HEK293 (cell line): Measurements from ENCODE around the gene ZIC4.

ENCODE experiments used
- CTCF ChIA-PET: fragments of 350-600 bp; formaldehyde crosslinking; extraction: SDS; loops from one replicate; lab custom pipeline; 2021; ENCODE audit warnings: antibody characterized with exemption; lab: Yijun Ruan, JAX
- POLR2A ChIA-PET: fragments of 300-600 bp; formaldehyde crosslinking; extraction: SDS; loops from one replicate; lab custom pipeline; 2020; ENCODE audit warnings: antibody characterized with exemption, inconsistent platforms; lab: Yijun Ruan, JAX
- H3K27ac ChIP-seq: fragments of 200-500 bp; sonication (Bioruptor generic); 2 replicates; pipeline ENCODE4 v1.5.1; 2014; ENCODE audit warnings: low read depth, low read length, control low read depth, inconsistent platforms; ENCODE audit errors: extremely low read depth
- H3K36me3 ChIP-seq, 2 experiments: fragments of 200-500 bp in 1 of 2; sonication (Bioruptor generic) in 1 of 2; 1 replicate in 1 of 2; 2 replicates in 1 of 2; pipeline ENCODE4 v1.5.1; 2014 to 2017; ENCODE audit warnings: inconsistent platforms in 2 of 2, low read length in 2 of 2; ENCODE audit not compliant: control insufficient read depth in 2 of 2, insufficient read depth in 1 of 2
- H3K4me1 ChIP-seq: fragments of 200-500 bp; sonication (Bioruptor generic); 2 replicates; pipeline ENCODE4 v1.5.1; 2014; ENCODE audit warnings: mild to moderate bottlenecking, low read length, inconsistent platforms; ENCODE audit not compliant: control insufficient read depth, insufficient read depth
- H3K4me3 ChIP-seq: 2 replicates; pipeline ENCODE4 v1.5.1; 2011; ENCODE audit warnings: low read depth, mild to moderate bottlenecking, control low read depth, low read length, moderate library complexity
- H3K9me3 ChIP-seq: fragments of 200-500 bp; sonication (Bioruptor generic); 2 replicates; pipeline ENCODE4 v1.5.1; 2014; ENCODE audit warnings: low read depth, low read length, inconsistent platforms; ENCODE audit not compliant: control insufficient read depth, insufficient read depth
- FEZF1 ChIP-seq: fragments of 450-650 bp; formaldehyde crosslinking; IDR thresholded peaks from 2 replicates; pipeline ENCODE4 v1.5.1; 2016; ENCODE audit warnings: missing biosample characterization, missing genetic modification characterization
- KLF7 ChIP-seq: fragments of 450-650 bp; formaldehyde crosslinking; IDR thresholded peaks from 2 replicates; pipeline ENCODE4 v1.5.1; 2016; ENCODE audit warnings: missing biosample characterization, missing genetic modification characterization, borderline replicate concordance
- TRIM28 ChIP-seq: IDR thresholded peaks from 2 replicates; pipeline ENCODE4 v1.6.1; 2011; ENCODE audit warnings: low read length, control low read depth, borderline replicate concordance
- ZBTB1 ChIP-seq: fragments of 450-650 bp; formaldehyde crosslinking; IDR thresholded peaks from 2 replicates; pipeline ENCODE4 v1.5.1; 2016; ENCODE audit warnings: missing biosample characterization, missing genetic modification characterization
- ZBTB17 ChIP-seq: fragments of 450-650 bp; formaldehyde crosslinking; IDR thresholded peaks from 2 replicates; pipeline ENCODE4 v1.5.1; 2016; ENCODE audit warnings: missing biosample characterization, missing genetic modification characterization
- ZFP37 ChIP-seq: fragments of 450-650 bp; formaldehyde crosslinking; IDR thresholded peaks from 2 replicates; pipeline ENCODE4 v1.5.1; 2016; ENCODE audit warnings: missing biosample characterization, missing genetic modification characterization
- ZNF155 ChIP-seq: fragments of 450-650 bp; formaldehyde crosslinking; IDR thresholded peaks from 2 replicates; pipeline ENCODE4 v1.5.1; 2016; ENCODE audit warnings: missing biosample characterization, missing genetic modification characterization
- ZNF221 ChIP-seq: fragments of 450-650 bp; formaldehyde crosslinking; IDR thresholded peaks from 2 replicates; pipeline ENCODE4 v1.5.1; 2017; ENCODE audit warnings: missing biosample characterization, missing genetic modification characterization, borderline replicate concordance
- ZNF311 ChIP-seq: fragments of 450-650 bp; formaldehyde crosslinking; IDR thresholded peaks from 2 replicates; pipeline ENCODE4 v1.5.1; 2017; ENCODE audit warnings: missing biosample characterization, missing genetic modification characterization, borderline replicate concordance
- ZNF341 ChIP-seq: fragments of 450-650 bp; formaldehyde crosslinking; IDR thresholded peaks from 2 replicates; pipeline ENCODE4; 2016; ENCODE audit warnings: low read depth, missing biosample characterization, missing genetic modification characterization
- ZNF391 ChIP-seq: fragments of 450-650 bp; formaldehyde crosslinking; IDR thresholded peaks from 2 replicates; pipeline ENCODE4 v1.5.1; 2016; ENCODE audit warnings: low read depth, missing biosample characterization, missing genetic modification characterization, borderline replicate concordance
- ZNF404 ChIP-seq: fragments of 450-650 bp; formaldehyde crosslinking; IDR thresholded peaks from 2 replicates; pipeline ENCODE4 v1.5.1; 2017; ENCODE audit warnings: missing biosample characterization, missing genetic modification characterization
- ZNF785 ChIP-seq: fragments of 450-650 bp; formaldehyde crosslinking; IDR thresholded peaks from 2 replicates; pipeline ENCODE4 v1.5.1; 2016; ENCODE audit warnings: missing biosample characterization, missing genetic modification characterization
- ZNF830 ChIP-seq: fragments of 450-650 bp; IDR thresholded peaks from 2 replicates; pipeline ENCODE4 v1.5.0; 2018; ENCODE audit warnings: missing biosample characterization, missing genetic modification characterization, low read depth, mild to moderate bottlenecking, moderate library complexity
- ZNF837 ChIP-seq: fragments of 450-650 bp; formaldehyde crosslinking; IDR thresholded peaks from 2 replicates; pipeline ENCODE4 v1.5.1; 2016; ENCODE audit warnings: missing biosample characterization, missing genetic modification characterization
- TF ChIP-seq, protein P1 (sequence below): fragments of 450-650 bp; formaldehyde crosslinking; conservative IDR thresholded peaks from 2 replicates; pipeline ENCODE4 v1.5.1; 2016; ENCODE audit warnings: low read depth, missing biosample characterization, missing genetic modification characterization
- TF ChIP-seq, protein P2 (sequence below): fragments of 450-650 bp; formaldehyde crosslinking; IDR thresholded peaks from 2 replicates; pipeline ENCODE4 v1.5.0; 2017; ENCODE audit warnings: missing biosample characterization, missing genetic modification characterization, borderline replicate concordance
- TF ChIP-seq, protein P3 (sequence below): fragments of 450-650 bp; formaldehyde crosslinking; IDR thresholded peaks from 2 replicates; pipeline ENCODE4 v1.5.1; 2017; ENCODE audit warnings: missing biosample characterization, missing genetic modification characterization
- TF ChIP-seq, protein P4 (sequence below): IDR thresholded peaks from 2 replicates; pipeline ENCODE4 v1.6.1; 2011; ENCODE audit warnings: mild to moderate bottlenecking, low read depth, low read length, borderline replicate concordance
- TF ChIP-seq, protein P5 (sequence below): fragments of 450-650 bp; formaldehyde crosslinking; conservative IDR thresholded peaks from 2 replicates; pipeline ENCODE4 v1.5.1; 2016; ENCODE audit warnings: low read depth, missing biosample characterization, missing genetic modification characterization

Gene ZIC4

DNA sequence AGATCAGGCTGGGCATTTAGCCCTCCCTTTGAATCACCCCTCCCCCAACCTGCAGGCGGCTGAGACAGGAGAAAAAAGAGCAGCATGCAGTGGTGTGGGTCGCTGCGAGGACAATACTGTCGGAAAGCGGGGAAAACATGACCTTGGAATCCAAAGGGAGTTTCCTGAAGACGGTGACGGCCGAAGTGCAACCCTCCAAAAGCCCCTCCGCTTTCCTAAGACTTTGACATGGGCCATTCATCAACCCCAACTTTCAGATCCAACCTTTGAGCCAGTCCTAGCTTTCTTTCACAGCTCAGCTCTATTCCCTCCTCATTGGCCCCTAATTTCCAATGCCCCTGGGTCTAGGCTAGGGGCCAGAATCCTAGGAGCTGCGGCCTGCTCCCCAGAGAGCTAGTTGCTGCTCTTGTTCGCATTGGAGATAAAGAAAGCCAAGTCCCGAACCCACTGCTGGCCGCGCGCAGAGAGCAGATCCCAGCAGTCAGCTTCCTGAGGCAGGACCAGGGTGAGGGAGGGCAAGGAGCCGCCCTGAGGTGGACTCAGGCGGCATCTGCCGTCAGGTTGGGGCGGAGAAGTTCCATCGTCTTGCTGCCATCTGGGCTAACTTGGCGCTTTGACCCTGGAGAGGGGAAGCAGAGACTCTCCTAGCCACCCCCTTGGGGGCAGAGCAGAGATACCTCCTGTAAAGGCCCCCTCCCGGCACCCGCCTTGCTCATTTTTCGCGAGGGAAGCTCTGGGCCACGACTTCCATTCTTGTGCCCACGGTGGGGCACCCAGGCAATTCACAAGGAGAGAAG, 914 bp downstream of the ZIC4 start (continued):
- TF ChIP-seq, protein P1, sequence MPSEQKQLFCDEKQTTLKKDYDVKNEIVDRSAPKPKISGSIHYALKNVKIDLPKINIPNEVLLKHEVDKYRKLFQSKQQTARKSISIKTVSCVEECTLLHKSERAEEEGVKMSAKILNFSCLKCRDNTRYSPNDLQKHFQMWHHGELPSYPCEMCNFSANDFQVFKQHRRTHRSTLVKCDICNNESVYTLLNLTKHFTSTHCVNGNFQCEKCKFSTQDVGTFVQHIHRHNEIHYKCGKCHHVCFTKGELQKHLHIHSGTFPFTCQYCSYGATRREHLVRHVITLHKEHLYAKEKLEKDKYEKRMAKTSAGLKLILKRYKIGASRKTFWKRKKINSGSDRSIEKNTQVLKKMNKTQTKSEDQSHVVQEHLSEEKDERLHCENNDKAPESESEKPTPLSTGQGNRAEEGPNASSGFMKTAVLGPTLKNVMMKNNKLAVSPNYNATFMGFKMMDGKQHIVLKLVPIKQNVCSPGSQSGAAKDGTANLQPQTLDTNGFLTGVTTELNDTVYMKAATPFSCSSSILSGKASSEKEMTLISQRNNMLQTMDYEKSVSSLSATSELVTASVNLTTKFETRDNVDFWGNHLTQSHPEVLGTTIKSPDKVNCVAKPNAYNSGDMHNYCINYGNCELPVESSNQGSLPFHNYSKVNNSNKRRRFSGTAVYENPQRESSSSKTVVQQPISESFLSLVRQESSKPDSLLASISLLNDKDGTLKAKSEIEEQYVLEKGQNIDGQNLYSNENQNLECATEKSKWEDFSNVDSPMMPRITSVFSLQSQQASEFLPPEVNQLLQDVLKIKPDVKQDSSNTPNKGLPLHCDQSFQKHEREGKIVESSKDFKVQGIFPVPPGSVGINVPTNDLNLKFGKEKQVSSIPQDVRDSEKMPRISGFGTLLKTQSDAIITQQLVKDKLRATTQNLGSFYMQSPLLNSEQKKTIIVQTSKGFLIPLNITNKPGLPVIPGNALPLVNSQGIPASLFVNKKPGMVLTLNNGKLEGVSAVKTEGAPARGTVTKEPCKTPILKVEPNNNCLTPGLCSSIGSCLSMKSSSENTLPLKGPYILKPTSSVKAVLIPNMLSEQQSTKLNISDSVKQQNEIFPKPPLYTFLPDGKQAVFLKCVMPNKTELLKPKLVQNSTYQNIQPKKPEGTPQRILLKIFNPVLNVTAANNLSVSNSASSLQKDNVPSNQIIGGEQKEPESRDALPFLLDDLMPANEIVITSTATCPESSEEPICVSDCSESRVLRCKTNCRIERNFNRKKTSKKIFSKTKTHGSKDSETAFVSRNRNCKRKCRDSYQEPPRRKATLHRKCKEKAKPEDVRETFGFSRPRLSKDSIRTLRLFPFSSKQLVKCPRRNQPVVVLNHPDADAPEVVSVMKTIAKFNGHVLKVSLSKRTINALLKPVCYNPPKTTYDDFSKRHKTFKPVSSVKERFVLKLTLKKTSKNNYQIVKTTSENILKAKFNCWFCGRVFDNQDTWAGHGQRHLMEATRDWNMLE (tag by site-specific recombination) = no peak
- TF ChIP-seq ZNF341 (tag by site-specific recombination) (no peak), ZFP37 (tag by site-specific recombination) (no peak), ZNF830 (no peak), ZNF311 (no peak), ZNF221 (no peak)
- TF ChIP-seq, all 188 proteins: peak for 0

GRCh38 chr3:147404800-147405230, 1.5 kb downstream of the ZIC4 start:
- H3K4me3 ChIP-seq = no peak overlapping the region
- POLR2A ChIA-PET = no interaction called here
- no peaks in the 10 kb centered on the region for H3K36me3 ChIP-seq
- no peak overlapping the region for H3K27ac ChIP-seq
- TF ChIP-seq ZBTB17 (tag by site-specific recombination) (no peak), FEZF1 (no peak), ZNF404 (tag by site-specific recombination) (no peak), ZBTB1 (tag by site-specific recombination) (no peak), ZNF785 (tag by site-specific recombination) (no peak), ZNF837 (tag by site-specific recombination) (no peak), ZNF155 (tag by site-specific recombination) (no peak), ZNF391 (tag by site-specific recombination) (no peak), KLF7 (tag by site-specific recombination) (no peak), TRIM28 (no peak)
- TF ChIP-seq, protein P2, sequence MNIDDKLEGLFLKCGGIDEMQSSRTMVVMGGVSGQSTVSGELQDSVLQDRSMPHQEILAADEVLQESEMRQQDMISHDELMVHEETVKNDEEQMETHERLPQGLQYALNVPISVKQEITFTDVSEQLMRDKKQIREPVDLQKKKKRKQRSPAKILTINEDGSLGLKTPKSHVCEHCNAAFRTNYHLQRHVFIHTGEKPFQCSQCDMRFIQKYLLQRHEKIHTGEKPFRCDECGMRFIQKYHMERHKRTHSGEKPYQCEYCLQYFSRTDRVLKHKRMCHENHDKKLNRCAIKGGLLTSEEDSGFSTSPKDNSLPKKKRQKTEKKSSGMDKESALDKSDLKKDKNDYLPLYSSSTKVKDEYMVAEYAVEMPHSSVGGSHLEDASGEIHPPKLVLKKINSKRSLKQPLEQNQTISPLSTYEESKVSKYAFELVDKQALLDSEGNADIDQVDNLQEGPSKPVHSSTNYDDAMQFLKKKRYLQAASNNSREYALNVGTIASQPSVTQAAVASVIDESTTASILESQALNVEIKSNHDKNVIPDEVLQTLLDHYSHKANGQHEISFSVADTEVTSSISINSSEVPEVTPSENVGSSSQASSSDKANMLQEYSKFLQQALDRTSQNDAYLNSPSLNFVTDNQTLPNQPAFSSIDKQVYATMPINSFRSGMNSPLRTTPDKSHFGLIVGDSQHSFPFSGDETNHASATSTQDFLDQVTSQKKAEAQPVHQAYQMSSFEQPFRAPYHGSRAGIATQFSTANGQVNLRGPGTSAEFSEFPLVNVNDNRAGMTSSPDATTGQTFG = no peak
- TF ChIP-seq, protein P3, sequence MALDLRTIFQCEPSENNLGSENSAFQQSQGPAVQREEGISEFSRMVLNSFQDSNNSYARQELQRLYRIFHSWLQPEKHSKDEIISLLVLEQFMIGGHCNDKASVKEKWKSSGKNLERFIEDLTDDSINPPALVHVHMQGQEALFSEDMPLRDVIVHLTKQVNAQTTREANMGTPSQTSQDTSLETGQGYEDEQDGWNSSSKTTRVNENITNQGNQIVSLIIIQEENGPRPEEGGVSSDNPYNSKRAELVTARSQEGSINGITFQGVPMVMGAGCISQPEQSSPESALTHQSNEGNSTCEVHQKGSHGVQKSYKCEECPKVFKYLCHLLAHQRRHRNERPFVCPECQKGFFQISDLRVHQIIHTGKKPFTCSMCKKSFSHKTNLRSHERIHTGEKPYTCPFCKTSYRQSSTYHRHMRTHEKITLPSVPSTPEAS (tag by site-specific recombination) = no peak
- TF ChIP-seq, protein P4, sequence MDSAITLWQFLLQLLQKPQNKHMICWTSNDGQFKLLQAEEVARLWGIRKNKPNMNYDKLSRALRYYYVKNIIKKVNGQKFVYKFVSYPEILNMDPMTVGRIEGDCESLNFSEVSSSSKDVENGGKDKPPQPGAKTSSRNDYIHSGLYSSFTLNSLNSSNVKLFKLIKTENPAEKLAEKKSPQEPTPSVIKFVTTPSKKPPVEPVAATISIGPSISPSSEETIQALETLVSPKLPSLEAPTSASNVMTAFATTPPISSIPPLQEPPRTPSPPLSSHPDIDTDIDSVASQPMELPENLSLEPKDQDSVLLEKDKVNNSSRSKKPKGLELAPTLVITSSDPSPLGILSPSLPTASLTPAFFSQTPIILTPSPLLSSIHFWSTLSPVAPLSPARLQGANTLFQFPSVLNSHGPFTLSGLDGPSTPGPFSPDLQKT = no peak
- TF ChIP-seq, protein P5, sequence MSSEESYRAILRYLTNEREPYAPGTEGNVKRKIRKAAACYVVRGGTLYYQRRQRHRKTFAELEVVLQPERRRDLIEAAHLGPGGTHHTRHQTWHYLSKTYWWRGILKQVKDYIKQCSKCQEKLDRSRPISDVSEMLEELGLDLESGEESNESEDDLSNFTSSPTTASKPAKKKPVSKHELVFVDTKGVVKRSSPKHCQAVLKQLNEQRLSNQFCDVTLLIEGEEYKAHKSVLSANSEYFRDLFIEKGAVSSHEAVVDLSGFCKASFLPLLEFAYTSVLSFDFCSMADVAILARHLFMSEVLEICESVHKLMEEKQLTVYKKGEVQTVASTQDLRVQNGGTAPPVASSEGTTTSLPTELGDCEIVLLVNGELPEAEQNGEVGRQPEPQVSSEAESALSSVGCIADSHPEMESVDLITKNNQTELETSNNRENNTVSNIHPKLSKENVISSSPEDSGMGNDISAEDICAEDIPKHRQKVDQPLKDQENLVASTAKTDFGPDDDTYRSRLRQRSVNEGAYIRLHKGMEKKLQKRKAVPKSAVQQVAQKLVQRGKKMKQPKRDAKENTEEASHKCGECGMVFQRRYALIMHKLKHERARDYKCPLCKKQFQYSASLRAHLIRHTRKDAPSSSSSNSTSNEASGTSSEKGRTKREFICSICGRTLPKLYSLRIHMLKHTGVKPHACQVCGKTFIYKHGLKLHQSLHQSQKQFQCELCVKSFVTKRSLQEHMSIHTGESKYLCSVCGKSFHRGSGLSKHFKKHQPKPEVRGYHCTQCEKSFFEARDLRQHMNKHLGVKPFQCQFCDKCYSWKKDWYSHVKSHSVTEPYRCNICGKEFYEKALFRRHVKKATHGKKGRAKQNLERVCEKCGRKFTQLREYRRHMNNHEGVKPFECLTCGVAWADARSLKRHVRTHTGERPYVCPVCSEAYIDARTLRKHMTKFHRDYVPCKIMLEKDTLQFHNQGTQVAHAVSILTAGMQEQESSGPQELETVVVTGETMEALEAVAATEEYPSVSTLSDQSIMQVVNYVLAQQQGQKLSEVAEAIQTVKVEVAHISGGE (tag by site-specific recombination) = no peak
- CTCF ChIA-PET = no interaction called here
- no peaks in the 10 kb centered on the region for H3K4me1 ChIP-seq
- H3K9me3 ChIP-seq = no peaks in the 10 kb centered on the region
